GM12872 (cell line): ENCODE measurements around the gene CFAP20.

Experiments used
- TF ChIP-seq, protein P1 (sequence below): IDR thresholded peaks from 3 replicates; pipeline ENCODE4 v1.5.1; 2011; ENCODE audit warnings: low read depth, mild to moderate bottlenecking, low read length, moderate library complexity; ENCODE audit not compliant: insufficient read depth

The CFAP20 gene

DNA sequence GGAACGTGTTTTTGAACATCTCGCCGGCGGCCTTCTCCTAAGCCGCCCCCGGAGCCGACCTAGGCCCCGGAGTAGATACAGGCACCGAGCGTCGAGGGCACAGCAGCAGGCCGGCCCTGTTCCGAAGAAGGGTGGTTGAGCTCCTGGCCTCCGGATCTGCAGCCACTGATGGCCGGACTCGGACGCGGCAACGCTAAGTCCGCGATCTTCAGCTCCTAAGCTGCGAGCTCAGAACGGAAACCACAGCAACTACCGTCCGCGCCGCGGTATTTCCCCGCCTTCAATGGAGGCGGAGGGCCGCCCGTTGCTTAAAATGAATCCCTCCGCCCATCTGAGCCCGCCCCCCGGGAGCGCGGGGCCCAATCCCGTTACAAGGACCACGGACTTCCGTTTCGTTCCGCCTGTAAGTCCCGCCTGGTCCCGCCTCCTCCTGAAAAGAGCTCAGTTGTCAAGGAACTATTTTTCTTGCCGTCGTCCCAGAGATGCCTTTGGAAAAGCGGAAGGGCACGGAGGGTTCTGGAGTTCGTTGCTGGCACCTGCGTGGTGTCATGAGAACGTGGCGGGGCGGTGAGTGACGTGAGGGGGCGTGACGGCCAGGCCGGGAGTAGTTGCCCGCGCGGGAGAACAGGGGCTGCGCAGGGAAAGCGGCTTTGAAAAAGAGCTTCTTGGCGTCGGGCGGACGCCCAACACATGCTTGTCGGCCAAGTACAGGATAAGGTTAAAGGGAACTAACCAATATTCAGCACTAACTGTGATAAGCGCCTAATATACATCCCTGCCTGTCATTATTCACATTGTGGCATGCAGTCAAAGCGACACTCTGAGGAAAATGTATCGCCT, at the start of gene CFAP20:
Gene CFAP20, minus strand, starts transcription at position 285 of the 840 bp plus-strand sequence. Its CDS starts 266 bp downstream, at position 19.
- TF ChIP-seq, protein P1, sequence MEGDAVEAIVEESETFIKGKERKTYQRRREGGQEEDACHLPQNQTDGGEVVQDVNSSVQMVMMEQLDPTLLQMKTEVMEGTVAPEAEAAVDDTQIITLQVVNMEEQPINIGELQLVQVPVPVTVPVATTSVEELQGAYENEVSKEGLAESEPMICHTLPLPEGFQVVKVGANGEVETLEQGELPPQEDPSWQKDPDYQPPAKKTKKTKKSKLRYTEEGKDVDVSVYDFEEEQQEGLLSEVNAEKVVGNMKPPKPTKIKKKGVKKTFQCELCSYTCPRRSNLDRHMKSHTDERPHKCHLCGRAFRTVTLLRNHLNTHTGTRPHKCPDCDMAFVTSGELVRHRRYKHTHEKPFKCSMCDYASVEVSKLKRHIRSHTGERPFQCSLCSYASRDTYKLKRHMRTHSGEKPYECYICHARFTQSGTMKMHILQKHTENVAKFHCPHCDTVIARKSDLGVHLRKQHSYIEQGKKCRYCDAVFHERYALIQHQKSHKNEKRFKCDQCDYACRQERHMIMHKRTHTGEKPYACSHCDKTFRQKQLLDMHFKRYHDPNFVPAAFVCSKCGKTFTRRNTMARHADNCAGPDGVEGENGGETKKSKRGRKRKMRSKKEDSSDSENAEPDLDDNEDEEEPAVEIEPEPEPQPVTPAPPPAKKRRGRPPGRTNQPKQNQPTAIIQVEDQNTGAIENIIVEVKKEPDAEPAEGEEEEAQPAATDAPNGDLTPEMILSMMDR: no peak

DNA sequence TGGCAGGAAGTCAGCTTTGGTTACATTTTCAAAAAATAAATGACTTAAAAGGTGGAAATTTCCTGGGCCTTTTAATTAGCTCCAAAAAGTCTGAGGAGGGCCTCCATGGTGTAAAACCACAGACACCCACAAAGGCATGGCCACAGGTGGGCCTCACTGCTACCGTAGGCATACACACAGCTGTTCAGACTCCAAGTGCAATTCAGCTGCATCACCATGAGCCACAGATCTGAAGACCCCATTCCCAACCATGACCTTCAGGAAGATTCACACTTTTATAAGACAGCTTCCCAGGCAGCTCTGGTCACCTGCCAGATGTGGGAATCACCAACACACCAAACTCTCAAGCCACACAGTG, 48.2 kb upstream of the CFAP20 start:
- TF ChIP-seq, protein P1: no peak

DNA sequence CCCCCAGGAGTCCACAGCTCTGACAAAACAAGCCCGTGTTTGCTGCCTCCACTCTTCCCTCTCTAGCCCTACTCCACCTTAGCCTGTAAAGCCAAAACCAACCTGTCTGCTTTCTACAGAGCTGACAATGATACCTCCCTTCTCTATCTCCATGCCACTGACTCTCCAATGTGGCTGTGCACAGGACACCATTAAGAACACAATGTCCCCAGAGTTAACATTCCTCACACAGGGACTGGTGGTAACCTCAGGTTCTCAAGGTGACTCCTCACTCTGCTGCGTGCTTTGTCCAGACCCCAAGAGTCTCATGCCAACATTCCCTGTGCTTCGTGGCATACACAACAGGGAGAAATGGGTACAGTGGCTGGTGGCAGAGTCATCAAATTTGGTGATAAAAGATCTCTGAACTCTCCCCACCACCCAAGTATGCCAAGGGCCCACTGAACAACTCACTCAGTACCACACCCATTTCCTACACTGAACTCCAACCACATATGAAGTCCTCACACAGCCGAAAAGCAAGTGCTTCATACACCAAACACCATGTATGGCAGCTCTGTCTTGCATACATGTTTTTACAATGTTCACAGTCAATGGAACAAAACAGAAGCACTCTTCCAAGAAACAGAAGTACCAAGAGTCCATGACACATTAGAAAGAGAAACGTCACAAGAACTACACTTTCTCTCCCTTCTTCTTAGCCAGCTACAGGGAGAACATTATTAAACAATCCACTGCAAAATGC, 47.6 kb upstream of the CFAP20 start:
- TF ChIP-seq, protein P1: no peak

DNA sequence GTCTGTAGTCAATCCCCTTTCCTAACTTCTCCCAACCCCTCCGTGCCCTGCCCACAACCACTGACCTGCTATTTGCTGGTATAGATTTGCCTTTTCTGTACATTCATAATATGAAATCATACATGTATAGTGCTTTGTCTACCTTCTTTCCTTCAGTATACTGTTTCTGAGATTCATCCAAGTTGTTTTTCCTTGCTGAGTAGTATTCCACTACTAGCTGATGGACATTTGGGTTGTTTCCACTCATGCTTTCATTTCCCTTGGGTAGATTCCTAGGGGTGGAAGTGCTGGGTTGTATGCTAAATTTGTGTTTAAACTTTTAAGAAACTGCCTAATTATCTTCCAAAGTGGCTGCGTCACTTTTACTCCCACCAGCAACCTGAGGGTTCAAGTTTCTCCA, 41.0 kb upstream of the CFAP20 start:
- TF ChIP-seq, protein P1: no peak

DNA sequence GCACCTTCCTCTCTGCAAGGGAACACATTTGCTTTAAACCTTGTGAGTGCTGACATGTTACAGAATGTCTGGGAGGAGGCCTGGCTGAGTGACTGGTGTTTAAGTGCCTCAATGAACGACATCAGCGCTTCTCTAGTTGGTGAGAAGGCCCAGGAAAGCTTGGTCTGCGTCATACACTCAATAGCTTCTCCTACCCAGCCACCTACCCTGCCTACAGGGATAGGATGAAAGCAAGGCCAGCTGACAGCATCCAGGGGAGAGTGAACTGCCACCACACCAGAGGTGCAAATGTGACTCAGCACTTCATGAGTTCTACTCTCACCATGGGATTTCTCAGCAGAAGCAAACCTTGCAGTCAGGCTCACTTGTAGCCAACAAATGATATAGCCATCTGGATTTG, 31.7 kb upstream of the CFAP20 start:
- TF ChIP-seq, protein P1: no peak

DNA sequence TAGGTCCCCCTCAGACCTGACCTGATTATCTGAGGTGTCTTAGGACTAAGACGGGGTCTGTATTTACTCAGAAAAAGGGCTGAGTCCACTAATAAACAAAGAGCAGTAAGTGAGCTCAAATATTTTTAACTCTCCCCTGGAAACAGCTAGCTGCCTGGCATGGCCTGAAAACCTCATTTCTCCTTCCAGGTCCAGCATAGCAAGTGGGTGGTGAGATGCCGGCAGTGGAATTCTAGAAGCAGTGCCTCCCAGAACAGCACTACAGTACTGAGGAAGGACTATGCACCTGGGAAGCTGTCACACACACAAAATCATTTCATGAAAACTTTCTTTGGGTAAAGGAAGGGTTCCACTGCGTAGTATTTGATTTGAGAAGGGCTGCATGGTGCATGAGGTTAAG, 29.5 kb upstream of the CFAP20 start:
- TF ChIP-seq, protein P1: no peak

DNA sequence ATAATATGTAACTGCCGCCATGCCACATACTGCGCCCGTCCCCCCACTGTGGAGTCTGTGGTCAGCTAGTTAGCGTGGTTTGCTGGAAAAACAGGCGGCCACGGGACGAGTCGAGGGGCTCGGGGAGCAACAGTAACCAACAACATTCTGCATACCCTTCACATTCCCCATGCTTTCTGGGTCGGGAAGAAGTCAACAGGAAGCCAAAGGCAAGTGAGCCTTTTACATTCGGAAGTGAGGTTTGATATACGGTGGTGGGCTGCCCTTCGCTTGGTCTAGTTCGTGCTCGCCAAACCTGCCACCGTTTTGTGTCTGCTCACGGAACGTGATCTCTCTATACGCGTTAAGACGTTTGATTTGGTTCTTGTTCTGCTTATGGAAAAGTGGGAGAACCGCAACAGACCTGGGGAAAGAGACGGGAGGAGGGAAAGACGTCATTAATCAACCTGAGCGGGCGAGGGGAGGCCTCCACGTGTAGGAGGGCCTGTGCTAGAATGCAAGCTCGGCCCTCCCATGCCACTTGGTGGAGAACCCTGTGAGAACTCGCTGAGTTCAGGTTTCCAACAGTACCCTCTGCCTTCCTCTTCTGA, 28.9 kb upstream of the CFAP20 start:
- TF ChIP-seq, protein P1: no peak
